Stimulated activated CD4-positive, alpha-beta T cell treated with anti-CD3 and anti-CD28 coated beads, TNF-alpha, amount 100 ng/mL, for 24 hours (primary cell): ENCODE results near the gene LAT.
"Not testable (repeated sequence)": the region's sequence is repeated elsewhere in the genome, so short reads cannot be mapped to it uniquely, and the experiment has no call there.

ENCODE experiments used
- DNase-seq, 3 experiments: peaks; one replicate each; pipeline ENCODE4 v3.0.0-alpha.2; 2020; ENCODE audit warnings: low read depth in 3 of 3

LAT gene

DNA sequence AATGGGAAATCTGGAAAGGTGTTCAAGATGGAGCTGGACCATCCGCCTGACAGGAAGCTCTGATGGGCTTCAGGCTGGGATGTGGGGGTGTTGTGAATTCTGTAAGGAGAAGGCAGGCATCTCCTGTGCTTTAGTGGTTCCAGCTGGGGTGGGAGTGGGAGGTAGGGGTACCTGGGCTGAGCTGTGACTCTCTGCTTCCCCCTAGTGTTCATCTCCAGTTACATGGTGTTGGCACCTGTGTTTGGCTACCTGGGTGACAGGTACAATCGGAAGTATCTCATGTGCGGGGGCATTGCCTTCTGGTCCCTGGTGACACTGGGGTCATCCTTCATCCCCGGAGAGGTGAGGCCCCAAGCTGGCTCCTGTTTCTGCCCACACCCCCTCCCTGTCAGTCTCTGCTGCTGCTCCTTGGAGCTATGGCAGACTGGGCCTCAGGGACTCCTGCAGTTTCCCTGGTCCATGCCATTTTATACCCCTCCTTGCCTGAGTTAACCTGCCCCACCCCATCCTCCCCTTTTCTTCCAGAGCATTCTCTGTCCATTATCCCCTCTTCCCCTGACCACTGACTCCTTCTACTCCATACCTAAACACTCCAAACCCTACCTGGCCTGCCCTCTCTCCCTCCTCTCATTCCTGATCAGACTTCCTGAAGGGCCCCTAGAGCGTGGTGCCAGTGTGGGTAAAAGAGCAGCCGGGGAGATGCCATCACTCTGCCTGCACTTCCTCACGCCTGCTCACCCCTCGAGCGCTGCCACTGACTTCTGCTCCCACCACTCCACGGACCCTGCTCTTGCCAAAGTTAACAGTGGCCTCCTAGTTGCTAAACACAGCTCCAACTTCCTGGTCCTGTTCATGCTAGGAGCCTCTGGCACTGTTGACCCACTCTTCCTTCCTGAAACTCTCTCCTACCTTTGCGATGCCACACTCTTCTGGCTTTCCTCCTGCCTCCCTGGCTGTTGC lies 6.9 kb upstream of the LAT start:
- no peak for DNase-seq

DNA sequence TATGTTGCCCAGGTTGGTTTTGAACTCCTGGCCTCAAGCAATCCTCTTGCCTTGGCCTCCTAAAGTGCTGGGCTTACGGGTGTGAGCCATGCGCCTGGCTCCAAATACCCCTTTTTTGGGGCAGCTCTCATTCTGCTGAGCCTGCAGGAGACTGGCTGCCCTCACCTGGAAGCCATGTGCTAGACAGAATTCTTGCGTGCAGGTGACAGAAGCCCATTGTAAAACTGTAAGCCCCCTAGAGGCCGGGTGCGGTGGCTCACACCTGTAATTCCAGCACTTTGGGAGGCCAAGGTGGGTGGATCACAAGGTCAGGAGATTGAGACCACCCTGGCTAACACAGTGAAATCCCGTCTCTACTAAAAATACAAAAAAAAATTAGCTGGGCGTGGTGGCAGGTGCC lies 4.5 kb upstream of the LAT start:
- not testable (repeated sequence) for DNase-seq

DNA sequence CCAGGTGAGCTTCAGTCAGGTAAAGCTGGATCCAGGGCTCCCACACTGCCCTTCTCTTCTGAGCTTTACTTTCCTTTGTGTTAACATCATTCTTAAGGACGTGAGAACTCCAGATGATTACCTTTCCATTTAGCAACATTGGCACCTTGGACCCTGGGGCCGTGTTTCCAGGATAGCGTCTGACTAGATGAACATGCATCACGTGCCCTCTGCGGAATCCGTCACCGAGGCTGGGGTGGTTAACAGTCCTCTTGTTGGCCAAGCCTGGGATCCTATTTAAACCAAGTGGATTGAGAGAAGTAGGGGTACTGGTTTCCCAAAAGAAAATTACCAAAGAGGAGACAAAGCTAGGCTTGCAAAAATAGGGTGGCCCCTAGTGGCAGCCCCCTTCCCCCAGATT lies 3.9 kb upstream of the LAT start:
- DNase-seq: no peak

DNA sequence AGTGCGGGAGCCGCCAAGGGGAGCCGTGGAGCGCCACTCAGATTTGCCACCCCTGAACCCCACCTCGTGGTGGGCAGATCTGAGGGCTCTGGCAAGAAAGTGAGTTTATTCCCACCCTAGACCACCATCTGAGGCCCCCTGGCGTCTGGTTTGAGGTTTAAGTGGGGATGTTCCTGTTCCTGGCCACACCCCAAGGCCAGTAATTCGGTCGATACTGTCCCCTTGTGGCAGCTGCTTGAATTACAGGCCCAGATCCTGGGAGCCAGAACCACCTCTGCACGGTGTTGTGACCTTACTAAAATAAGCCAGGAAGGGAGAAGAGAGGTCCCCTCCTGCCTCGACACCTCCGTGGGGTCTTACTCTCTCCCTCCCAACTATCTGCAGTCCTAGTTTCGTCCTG lies 3.3 kb upstream of the LAT start:
- DNase-seq: peak in 1 of 3 experiments; percentile 58

- no peak for DNase-seq
These were observed 2.4 kb upstream of the LAT start for GRCh38 chr16:28982418-28982817.

GRCh38 chr16:28982949-28983348 lies 1.9 kb upstream of the LAT start:
- no peak for DNase-seq

- DNase-seq: no peak
These were observed 1.2 kb upstream of the LAT start for GRCh38 chr16:28983644-28984043.

- no peak for DNase-seq
These were observed 761 bp upstream of the LAT start for GRCh38 chr16:28984091-28984490.

GRCh38 chr16:28985211-28986041 lies 574 bp downstream of the LAT start:
- no peak for DNase-seq

GRCh38 chr16:28986046-28986445 lies 1.2 kb downstream of the LAT start:
- DNase-seq: no peak

GRCh38 chr16:28986492-28986891 lies 1.6 kb downstream of the LAT start:
- no peak for DNase-seq

DNA sequence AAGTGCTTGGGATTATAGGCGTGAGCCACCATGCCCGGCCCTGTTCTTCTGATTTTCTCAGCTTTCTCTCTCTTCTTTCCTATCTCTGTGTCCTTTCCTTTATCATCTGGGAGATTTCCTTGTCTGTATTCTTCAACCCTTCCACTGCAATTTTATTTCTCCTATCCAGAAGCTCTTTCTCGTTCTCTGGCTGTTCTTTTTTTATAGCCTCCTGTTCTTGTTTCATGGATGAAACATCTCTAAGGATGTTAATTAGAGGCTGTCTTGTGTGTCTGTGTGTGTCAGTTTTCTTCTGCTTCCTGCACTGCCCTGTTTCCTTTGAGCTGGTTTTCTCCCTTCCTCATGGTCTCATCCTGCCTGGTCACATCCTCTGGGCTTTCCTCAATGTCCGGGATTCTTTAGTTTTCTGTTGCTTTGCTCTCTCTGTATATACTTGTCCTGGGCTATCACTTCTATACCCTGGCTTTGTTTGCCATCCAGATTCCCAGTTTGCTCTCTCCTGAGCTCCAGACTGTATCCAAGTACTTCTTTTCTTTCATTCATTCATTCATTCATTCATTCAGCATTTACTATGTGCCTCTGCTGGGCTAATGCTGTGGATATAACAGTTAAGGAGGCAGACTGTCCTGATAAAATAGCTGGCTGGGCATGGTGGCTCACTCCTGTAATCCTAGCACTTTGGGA lies 2.5 kb downstream of the LAT start:
- no peak for DNase-seq

DNA sequence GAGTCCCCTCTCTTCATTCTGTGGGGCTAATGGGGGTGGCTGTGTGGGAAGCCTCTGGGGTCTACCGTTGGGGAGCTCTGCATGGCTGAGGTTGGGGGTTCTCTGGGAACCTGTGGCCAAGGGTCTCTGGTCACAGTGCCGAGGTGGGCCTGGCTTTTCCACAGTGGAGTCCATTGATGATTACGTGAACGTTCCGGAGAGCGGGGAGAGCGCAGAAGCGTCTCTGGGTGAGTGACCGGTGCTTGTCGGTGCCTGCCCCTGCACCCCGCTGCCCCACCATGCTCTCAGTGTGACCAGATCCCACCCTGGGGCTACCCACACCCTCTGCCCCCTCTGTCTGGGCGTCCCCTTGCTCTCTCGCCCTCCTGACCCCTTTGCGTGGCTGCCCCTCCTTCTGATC lies 4.5 kb downstream of the LAT start:
- no peak for DNase-seq

DNA sequence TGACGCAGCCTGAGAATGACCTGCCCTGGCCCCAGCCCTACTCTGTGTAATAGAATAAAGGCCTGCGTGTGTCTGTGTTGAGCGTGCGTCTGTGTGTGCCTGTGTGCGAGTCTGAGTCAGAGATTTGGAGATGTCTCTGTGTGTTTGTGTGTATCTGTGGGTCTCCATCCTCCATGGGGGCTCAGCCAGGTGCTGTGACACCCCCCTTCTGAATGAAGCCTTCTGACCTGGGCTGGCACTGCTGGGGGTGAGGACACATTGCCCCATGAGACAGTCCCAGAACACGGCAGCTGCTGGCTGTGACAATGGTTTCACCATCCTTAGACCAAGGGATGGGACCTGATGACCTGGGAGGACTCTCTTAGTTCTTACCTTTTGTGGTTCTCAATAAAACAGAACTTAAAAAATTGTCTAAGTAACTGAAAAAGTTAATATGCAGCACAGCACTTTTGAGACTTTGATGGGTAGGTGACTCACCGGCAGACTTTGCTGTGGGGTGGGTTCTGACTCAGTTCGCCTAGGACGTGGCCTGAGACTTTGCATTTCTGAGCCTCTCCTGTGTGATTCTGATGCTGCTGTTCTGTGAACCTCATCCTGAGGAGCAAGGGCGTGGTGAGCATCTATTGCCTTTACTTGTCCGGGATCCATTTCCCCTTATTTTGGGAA lies 5.7 kb downstream of the LAT start:
- DNase-seq: peak in 2 of 3 experiments; percentile 65 to 74

- DNase-seq: no peak
These were observed 6.8 kb downstream of the LAT start for GRCh38 chr16:28991687-28992086.

GRCh38 chr16:28992496-28992895 lies 7.6 kb downstream of the LAT start:
- DNase-seq: no peak

DNA sequence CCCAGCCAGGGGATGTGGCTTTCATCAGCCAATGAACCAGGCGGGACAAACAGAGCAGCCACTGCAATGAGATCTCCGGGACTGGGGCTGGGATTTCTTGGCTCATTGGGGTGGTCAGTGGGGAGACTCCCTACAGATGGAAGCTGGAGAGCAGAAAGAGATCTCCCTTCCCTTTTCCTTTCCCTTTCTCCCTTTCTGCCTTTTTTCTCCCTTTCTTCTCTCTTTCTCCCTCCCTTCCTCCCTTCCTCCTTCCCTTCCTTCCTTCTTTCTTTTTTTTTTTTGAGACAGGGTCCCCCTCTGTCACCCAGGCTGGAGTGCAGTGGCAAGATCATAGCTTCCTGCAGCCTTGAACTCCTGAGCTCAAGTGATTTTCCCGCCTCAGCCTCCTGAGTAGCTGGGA lies 14.0 kb downstream of the LAT start:
- DNase-seq: no peak

DNA sequence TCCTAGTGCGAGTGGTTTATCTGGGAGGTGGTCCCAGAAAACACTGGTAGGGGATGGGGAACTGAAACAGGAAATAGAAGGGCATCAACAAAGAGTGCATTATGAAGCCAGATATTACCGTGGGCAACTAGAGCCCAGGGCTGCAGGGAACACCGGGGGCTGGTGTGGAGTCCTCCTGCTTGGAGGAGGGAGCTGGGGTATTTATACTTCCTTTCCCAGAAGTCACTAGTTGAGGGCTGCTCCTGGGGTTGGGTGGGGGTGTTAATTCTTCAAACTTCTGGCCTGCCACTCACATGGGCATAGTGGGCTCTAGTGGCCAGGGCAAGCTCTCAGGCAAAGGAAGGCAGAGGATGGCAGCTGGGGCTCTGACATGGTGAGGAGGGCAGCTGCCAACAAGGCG lies 14.7 kb downstream of the LAT start:
- DNase-seq: no peak

DNA sequence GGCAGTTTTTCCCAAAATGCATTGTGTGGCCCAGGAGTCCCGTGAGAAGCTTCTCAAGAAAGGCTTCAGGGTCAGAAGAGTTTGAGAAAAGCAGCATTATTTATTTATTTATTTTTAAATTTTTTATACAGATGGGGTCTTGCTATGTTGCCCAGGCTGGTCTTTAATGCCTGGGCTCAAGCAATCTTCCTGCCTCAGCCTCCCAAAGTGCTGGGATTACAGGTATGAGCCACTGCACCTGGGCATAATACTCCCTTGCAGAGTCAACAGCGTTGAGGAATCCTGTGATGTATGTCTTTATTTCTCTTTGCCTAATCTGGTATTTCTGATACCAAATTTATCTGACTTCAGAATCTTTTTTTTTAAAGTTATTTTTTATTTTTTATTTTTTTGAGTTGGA lies 15.2 kb downstream of the LAT start:
- DNase-seq: no peak

GRCh38 chr16:29004496-29005139 lies 19.8 kb downstream of the LAT start:
- DNase-seq: not testable (repeated sequence)
